Adrenal gland (tissue), 5 donors: ENCODE measurements around the gene SLC37A1.

Experiments
- POLR2A ChIP-seq, 2 donors: fragments of 450-650 bp; IDR thresholded peaks; one replicate each; pipeline ENCODE4 v1.6.1; 2017; ENCODE audit warnings: antibody characterized with exemption in 2 of 2, mild to moderate bottlenecking in 2 of 2, moderate library complexity in 1 of 2
- TF ChIP-seq, protein P1 (sequence below), 6 experiments: fragments of 450-650 bp in 4 of 6; fragments of 200-600 bp in 2 of 6; sonication (generic) in 1 of 6; IDR thresholded peaks; 1 replicate in 5 of 6; 2 replicates in 1 of 6; pipeline versions ENCODE4 v1.5.1 to v1.8.0; 2016 to 2021; ENCODE audit warnings: antibody characterized with exemption in 6 of 6, mild to moderate bottlenecking in 2 of 6, moderate library complexity in 1 of 6
- donor health status: DM: no; HTN: no; CAD: no.

- TF ChIP-seq, protein P1, sequence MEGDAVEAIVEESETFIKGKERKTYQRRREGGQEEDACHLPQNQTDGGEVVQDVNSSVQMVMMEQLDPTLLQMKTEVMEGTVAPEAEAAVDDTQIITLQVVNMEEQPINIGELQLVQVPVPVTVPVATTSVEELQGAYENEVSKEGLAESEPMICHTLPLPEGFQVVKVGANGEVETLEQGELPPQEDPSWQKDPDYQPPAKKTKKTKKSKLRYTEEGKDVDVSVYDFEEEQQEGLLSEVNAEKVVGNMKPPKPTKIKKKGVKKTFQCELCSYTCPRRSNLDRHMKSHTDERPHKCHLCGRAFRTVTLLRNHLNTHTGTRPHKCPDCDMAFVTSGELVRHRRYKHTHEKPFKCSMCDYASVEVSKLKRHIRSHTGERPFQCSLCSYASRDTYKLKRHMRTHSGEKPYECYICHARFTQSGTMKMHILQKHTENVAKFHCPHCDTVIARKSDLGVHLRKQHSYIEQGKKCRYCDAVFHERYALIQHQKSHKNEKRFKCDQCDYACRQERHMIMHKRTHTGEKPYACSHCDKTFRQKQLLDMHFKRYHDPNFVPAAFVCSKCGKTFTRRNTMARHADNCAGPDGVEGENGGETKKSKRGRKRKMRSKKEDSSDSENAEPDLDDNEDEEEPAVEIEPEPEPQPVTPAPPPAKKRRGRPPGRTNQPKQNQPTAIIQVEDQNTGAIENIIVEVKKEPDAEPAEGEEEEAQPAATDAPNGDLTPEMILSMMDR (IDR thresholded peaks at IDR 0.05), result no peak
- TF ChIP-seq POLR2A (IDR thresholded peaks at IDR 0.05), result no peak
Measured at GRCh38 chr21:42619841-42620240, 106.2 kb downstream of the SLC37A1 start.
